Panc1 (cell line): ENCODE data around the gene VPS51. TPM values are rescaled to one million over a fixed set of nuclear protein-coding genes. Genes with fewer than 3 reads are reported as not detected.

Experiments
- ATAC-seq: fragments of 200-7000 bp; cut with Tn5 transposase; 2 replicates; pipeline ENCODE4 v1.9.1; 2020; ENCODE audit warnings: mild to moderate bottlenecking, moderate library complexity
- BruUV-seq: library from RNA; stranded (reverse); fragments of 400-500 nt; replicated peaks from 2 replicates; lab custom pipeline; 2021; lab: Mats Ljungman, UMichigan
- CTCF ChIA-PET: fragments of 300-600 bp; sonication (Branson Sonifier 250); formaldehyde crosslinking; loops from one replicate; lab custom pipeline; 2022; ENCODE audit warnings: antibody characterized with exemption; lab: Charles Lee
- POLR2A ChIA-PET: fragments of 300-600 bp; sonication (Branson Sonifier 250); formaldehyde crosslinking; loops from one replicate; lab custom pipeline; 2022; ENCODE audit warnings: antibody characterized with exemption; lab: Charles Lee
- DNase-seq: peaks from one replicate; pipeline ENCODE4 v3.0.0-alpha.2; 2010; ENCODE audit warnings: low read depth, low spot score
- H3K27ac ChIP-seq: 2 replicates; pipeline ENCODE4 v1.5.1; 2011; ENCODE audit warnings: mild to moderate bottlenecking, low read length, inconsistent platforms
- H3K27me3 ChIP-seq: fragments of 200-500 bp; sonication (Bioruptor generic); 2 replicates; pipeline ENCODE4 v1.6.0; 2014; ENCODE audit warnings: low read length, inconsistent platforms; ENCODE audit not compliant: control insufficient read depth, insufficient read depth
- H3K36me3 ChIP-seq: fragments of 200-500 bp; sonication (Bioruptor generic); 2 replicates; pipeline ENCODE4 v1.5.1; 2014; ENCODE audit warnings: inconsistent platforms, mild to moderate bottlenecking, low read length, moderate library complexity; ENCODE audit not compliant: control insufficient read depth, insufficient read depth
- H3K4me1 ChIP-seq: 2 replicates; pipeline ENCODE4 v1.5.1; 2011; ENCODE audit warnings: inconsistent platforms, mild to moderate bottlenecking, low read length, moderate library complexity; ENCODE audit not compliant: control insufficient read depth, insufficient read depth
- H3K4me3 ChIP-seq, 2 experiments: 2 replicates each; pipeline ENCODE4 v1.5.1; 2011 to 2012; ENCODE audit warnings: low read depth in 2 of 2, low read length in 2 of 2, mild to moderate bottlenecking in 2 of 2, inconsistent platforms in 1 of 2, moderate library complexity in 1 of 2
- H3K9me3 ChIP-seq: fragments of 200-500 bp; sonication (Bioruptor generic); 2 replicates; pipeline ENCODE4 v1.5.1; 2014; ENCODE audit warnings: low read depth, mild to moderate bottlenecking, inconsistent platforms, low read length, moderate library complexity; ENCODE audit not compliant: control insufficient read depth, insufficient read depth
- CTCF ChIP-seq: fragments of 450-650 bp; IDR thresholded peaks from 2 replicates; pipeline ENCODE4 v1.5.1; 2017; ENCODE audit warnings: mild to moderate bottlenecking
- POLR2AphosphoS5 ChIP-seq: IDR thresholded peaks from 2 replicates; pipeline ENCODE4 v1.6.1; 2012; ENCODE audit warnings: mild to moderate bottlenecking, low read depth, low read length, moderate library complexity
- SIN3A ChIP-seq: IDR thresholded peaks from 2 replicates; pipeline ENCODE4 v1.6.1; 2012; ENCODE audit warnings: low read depth, mild to moderate bottlenecking, low read length, moderate library complexity, borderline replicate concordance; ENCODE audit not compliant: insufficient read depth
- TCF7L2 ChIP-seq: IDR thresholded peaks from 2 replicates; pipeline ENCODE4 v1.6.1; 2011; ENCODE audit warnings: mild to moderate bottlenecking, low read depth, low read length, inconsistent platforms
- in situ Hi-C: cut with HindIII; loops from 2 replicates; pipeline ENCODE4 v1.10.0; 2016; ENCODE audit warnings: low sequenced_read_pairs, low pct_unique_long_range_greater_than_20kb
- intact Hi-C: fragments of 100-400 bp; cut with micrococcal nuclease; formaldehyde crosslinking; loops from one replicate; pipeline ENCODE4 v1.10.0; 2022; ENCODE audit not compliant: unreplicated experiment
- total RNA-seq: library from RNA; stranded (reverse); gene quantifications from one replicate; pipeline ENCODE4 v1.2.1, GENCODE V29; 2021; ENCODE audit not compliant: unreplicated experiment
- TF ChIP-seq, protein P1 (sequence below), 2 experiments: IDR thresholded peaks; 2 replicates each; pipeline ENCODE4 v1.6.1; 2011 to 2012; ENCODE audit warnings: low read depth in 2 of 2, control low read depth in 1 of 2, low read length in 1 of 2, mild to moderate bottlenecking in 1 of 2, moderate library complexity in 1 of 2; ENCODE audit not compliant: insufficient read depth in 1 of 2

VPS51 gene
- total RNA-seq, 1 experiment from 2014 or later: 101 TPM

GRCh38 chr11:65089621-65090020 is 6.4 kb upstream of the VPS51 start:
- BruUV-seq: no TSS peak
- ATAC-seq: no peak

DNA sequence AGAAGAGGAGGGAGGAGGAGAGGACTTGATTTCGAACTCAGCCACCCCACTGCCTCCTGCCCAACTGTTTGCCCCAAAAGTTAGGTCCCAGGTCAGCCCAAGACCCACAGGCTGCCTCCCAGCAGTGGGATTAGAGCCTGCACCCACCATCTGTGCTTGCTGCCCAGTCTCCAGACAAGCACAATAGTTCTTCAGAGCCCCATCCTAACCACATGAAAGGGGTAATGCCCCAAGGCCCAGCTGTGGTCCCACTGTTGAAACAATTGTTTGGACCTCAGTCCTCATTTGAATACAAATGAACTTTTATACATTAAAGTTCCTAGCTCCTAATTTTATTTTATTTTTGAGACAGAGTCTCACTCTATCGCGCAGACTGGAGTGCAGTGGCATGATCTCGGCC is 5.4 kb upstream of the VPS51 start:
- Histone ChIP-seq H3K27ac (no peak overlapping the region), H3K36me3 (no peaks in the 10 kb centered on the region), H3K9me3 (no peaks in the 10 kb centered on the region), H3K4me1 (no peaks in the 10 kb centered on the region), H3K27me3 (no peaks in the 10 kb centered on the region), H3K4me3 (no peak overlapping the region)
- in situ Hi-C loops (no loop called here), intact Hi-C loops (no loop called here)
- POLR2A ChIA-PET: no interaction called here
- no peak for ATAC-seq
- DNase-seq: no peak
- CTCF ChIA-PET: no interaction called here
- TF ChIP-seq, protein P1, sequence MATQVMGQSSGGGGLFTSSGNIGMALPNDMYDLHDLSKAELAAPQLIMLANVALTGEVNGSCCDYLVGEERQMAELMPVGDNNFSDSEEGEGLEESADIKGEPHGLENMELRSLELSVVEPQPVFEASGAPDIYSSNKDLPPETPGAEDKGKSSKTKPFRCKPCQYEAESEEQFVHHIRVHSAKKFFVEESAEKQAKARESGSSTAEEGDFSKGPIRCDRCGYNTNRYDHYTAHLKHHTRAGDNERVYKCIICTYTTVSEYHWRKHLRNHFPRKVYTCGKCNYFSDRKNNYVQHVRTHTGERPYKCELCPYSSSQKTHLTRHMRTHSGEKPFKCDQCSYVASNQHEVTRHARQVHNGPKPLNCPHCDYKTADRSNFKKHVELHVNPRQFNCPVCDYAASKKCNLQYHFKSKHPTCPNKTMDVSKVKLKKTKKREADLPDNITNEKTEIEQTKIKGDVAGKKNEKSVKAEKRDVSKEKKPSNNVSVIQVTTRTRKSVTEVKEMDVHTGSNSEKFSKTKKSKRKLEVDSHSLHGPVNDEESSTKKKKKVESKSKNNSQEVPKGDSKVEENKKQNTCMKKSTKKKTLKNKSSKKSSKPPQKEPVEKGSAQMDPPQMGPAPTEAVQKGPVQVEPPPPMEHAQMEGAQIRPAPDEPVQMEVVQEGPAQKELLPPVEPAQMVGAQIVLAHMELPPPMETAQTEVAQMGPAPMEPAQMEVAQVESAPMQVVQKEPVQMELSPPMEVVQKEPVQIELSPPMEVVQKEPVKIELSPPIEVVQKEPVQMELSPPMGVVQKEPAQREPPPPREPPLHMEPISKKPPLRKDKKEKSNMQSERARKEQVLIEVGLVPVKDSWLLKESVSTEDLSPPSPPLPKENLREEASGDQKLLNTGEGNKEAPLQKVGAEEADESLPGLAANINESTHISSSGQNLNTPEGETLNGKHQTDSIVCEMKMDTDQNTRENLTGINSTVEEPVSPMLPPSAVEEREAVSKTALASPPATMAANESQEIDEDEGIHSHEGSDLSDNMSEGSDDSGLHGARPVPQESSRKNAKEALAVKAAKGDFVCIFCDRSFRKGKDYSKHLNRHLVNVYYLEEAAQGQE (IDR thresholded peaks at IDR 0.05; ENCODE audit: insufficient read depth in 1 of 2, low read depth in 2 of 2, low read length in 1 of 2): no peak
- no peak for TF ChIP-seq POLR2AphosphoS5
- TF ChIP-seq SIN3A: no peak
- no peak for TF ChIP-seq CTCF
- TF ChIP-seq TCF7L2: no peak
- no TSS peak for BruUV-seq

More at GRCh38 chr11:65089621-65090020, 6.4 kb upstream of the VPS51 start:
- TF ChIP-seq, protein P1 (IDR thresholded peaks at IDR 0.05; ENCODE audit: insufficient read depth in 1 of 2, low read depth in 2 of 2, low read length in 1 of 2): no peak
- TF ChIP-seq SIN3A: no peak
- no peak for TF ChIP-seq CTCF
- no peak for TF ChIP-seq TCF7L2
- no peak for TF ChIP-seq POLR2AphosphoS5
- no peak for DNase-seq
- Histone ChIP-seq H3K4me1 (peaks cover 7% of the 10 kb centered on the region; the same call in 1 of the 2 replicates), H3K36me3 (peaks cover 3% of the 10 kb centered on the region; the same call in 1 of the 2 replicates), H3K27ac (no peak overlapping the region), H3K4me3 (no peak overlapping the region), H3K9me3 (no peaks in the 10 kb centered on the region), H3K27me3 (no peaks in the 10 kb centered on the region)
- ChIA-PET POLR2A (interaction anchor here (0.6 kb wide), 1 partner anchor 41 kb away, joined by 3 read pairs; no protein-coding TSS in a partner anchor), CTCF (no interaction called here)
- in situ Hi-C loops (no loop called here), intact Hi-C loops (no loop called here)
